GM21825 (cell line): ENCODE results near the gene XBP1.
"Not testable (repeated sequence)": the region's sequence is repeated elsewhere in the genome, so short reads cannot be mapped to it uniquely, and the experiment has no call there.

Source experiments
- ATAC-seq: cut with Tn5 transposase; IDR thresholded peaks from one replicate; pipeline ENCODE4 v1.9.1; 2021; ENCODE audit warnings: mild to moderate bottlenecking, moderate library complexity; ENCODE audit not compliant: unreplicated experiment

XBP1 gene

DNA sequence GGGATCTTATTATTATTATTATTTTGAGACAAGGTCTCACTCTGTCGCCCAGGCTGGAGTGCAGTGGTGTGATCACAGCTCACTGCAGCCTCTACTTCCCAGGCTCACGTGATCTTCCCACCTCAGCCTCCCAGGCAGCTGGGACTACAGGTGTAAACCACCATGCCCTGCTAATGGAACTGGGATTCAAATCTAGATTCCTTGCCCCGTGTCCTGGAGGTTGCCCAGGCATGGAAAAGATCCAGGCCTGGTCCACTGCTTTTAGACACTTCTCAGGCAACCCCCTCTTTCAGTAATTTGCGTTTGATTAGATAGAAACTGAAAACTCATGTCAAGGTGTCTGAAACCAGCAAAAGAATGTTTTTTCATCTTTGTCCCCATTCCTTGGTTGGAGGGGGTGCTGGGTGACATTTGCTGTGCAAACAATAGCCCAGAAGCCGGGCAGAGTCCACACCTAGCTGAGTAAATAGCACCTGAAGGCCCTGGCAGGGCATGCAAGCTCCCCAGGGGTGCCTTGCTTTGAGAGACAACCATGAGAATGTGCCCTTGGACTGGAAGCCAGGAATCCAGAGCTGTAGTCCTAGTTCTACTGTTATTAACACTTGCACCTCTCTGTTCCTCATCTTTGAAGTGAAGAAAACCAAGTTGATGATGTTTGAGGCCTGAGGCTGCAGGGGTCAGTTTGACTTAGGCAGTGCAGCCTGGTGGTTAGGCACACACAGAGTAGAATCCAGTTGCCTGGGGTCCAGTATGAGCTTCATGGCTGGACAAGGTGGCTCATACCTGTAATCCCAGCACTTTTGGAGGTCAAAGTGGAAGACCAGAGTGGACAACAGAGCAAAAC, 19.1 kb upstream of the XBP1 start:
- no peak for ATAC-seq

DNA sequence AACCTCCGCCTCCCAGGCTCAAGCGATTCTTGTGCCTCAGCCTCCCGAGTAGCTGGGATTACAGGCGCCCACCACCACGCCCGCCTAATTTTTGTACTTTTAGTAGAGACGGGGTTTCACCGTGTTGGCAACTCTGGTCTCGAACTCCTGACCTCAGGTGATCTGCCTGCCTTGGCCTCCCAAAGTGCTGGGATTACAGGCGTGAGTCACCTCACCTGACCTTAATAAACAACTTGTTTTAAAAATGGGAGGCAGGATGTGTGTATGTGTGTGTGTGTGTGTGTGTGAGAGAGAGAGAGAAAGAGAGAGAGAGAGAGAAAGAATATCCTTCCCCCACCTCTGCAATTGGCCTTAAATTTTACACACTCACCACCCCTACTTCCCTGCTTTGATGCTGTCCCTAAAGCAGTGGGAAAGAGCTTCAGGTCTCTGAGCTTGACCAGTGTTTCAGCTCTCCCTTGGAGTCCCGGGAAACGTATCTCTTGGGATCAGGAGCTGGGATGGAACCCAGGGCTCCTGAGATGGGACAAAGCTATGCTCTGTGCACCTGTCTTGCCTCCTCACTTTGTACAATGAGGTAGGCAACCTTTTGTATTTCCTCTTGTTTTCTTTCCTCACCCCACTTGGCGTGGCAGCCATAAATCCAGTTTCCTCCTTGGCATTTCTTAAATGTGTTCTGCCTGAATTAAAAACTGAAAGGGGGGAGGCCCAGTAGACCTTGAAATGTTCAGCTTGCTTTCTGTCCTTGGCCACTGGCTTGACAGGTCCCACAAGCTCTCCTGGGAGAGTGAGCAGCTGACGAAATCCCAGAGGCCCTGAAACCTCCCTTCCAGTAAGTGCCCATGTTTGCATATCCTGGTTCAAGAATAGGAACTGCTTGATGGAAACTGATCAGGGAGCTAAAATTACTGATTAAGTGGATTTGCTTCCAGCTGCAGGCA, 17.8 kb upstream of the XBP1 start:
- ATAC-seq, result no peak

DNA sequence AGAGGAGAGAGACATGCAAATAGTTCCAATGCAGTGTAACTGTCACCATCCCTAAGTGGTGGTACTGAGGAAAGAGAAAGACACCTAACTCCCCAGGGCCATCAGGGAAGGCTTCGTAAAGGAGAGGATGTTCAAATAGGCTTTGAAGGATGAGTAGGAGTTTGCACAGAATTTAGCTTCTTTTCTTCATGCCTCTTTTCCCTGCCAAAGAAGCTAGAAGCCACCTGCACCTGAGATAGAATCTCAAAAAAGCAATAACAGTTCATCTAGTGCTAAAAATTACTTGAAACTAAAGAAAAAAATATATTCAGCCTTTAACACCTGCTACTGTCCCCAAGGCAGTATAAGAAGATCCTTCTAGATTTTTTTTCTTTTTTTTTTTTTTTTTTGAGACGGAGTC, 16.7 kb upstream of the XBP1 start:
- no peak for ATAC-seq

DNA sequence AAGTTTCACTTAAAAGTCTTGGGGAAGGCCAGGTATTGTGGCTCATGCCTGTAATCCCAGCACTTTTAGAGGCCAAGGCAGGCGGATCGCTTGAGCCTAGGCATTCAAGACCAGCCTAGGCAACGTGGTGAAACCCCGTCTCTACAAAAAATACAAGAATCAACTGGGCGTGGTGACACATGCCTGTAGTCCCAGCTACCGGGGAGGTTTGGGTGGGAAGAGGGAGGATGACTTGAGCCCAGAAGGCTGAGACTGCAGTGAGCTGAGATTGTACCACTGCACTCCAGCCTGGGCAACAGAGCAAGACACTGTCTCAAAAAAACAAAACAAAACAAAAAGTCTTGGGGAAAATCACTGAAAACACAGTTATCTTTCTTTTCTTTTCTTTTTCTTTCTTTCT, 15.4 kb upstream of the XBP1 start:
- no peak for ATAC-seq

DNA sequence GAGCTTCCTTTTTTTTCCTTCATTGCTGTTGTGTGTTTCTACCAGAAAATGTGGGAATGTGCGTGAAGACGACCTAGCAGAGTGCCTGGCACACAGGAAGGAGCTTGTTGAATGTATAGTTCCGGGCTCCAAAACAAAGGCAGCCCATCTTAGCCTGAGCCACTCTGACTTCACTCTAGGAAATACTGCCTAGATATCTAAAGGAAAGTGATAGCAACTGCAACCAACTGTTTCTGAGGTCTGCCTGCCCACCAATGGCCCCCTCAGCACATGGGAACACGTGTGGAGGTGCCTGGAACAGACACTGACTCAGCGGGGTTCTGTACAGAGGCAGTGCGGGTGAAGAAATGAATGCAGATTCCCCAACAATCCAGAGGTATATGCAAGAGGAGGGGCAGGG, 14.7 kb upstream of the XBP1 start:
- ATAC-seq, result no peak

DNA sequence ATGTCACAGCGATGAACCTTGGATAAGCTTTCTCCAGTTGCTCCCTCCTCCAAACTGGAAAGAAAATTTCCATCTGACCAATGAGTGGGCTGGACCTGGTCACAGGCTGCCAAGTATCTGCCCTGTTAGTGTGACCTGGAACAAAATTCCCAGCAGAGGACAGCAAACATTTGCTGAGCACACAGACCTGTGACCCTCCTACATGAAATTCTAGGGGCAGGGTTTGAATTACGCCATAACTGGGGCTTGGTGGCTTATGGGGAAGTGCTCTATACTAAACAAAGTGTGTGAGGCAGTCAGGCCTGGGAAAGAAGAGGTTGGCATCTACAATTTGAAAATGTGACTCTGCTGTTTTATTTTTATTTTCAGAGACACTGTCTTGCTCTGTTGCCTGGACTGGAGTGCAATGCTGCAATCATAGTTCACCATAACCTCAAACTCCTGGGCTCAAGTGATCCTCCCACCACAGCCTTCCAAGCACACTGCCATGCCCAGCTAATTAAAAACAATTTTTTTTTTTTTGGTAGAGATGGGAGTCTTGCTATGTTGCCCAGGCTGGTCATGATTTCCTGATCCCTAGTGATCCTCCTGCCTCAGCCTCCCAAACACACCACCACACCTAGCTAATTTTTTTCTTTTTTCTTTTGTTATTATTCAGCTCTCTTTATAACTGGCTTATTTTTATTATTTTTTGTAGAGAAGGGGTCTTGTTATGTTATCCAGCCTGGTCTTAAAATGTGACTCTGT, 13.6 kb upstream of the XBP1 start:
- no peak for ATAC-seq

DNA sequence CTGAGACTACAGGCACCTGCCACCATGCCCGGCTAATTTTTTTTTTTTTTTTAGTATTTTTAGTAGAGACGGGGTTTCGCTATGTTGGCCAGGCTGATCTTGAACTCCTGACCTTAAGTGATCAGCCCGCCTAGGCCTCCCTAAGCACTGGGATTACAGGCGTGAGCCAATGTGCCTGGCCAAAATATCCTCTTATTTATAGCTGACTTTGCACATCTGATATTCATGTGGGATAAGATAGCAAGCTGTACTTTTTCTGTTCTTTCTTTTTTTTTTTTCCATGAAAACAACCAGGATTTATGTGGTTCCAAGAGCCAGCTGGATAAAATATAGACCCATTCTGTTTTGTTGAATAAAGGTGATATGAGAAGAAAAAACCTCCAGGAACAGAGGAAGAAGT, 12.1 kb upstream of the XBP1 start:
- no peak for ATAC-seq

DNA sequence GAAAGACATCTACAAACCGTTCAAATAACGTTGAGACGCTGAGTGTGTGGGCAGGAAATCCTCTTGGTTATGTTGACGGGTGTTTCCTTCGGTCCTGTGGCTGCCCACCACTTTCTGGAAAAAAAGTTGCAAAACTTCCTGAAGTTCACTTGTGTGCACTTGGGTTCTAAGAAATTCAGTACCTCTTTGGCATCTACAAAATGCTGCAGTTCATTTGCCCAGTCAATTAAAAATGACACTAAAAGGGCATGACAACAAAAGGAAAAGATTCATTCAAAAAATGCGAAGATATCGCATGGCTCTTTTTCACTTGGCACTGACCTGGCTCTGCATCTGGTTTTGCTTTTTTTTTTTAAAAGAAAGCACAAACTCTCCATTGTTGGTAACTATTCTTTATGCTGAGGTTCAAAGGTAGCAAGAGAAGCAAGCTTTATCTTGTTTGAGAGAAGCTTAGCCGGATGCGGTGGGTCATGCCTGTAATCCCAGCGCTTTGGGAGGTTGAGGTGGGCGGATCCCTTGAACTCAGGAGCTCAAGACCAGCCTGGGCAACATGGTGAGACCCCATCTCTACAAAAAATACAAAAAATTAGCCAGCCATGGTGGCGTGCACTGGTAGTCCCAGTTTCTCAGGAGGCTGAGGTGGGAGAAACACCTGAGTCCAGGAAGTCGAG, 10.6 kb upstream of the XBP1 start:
- ATAC-seq, result no peak

DNA sequence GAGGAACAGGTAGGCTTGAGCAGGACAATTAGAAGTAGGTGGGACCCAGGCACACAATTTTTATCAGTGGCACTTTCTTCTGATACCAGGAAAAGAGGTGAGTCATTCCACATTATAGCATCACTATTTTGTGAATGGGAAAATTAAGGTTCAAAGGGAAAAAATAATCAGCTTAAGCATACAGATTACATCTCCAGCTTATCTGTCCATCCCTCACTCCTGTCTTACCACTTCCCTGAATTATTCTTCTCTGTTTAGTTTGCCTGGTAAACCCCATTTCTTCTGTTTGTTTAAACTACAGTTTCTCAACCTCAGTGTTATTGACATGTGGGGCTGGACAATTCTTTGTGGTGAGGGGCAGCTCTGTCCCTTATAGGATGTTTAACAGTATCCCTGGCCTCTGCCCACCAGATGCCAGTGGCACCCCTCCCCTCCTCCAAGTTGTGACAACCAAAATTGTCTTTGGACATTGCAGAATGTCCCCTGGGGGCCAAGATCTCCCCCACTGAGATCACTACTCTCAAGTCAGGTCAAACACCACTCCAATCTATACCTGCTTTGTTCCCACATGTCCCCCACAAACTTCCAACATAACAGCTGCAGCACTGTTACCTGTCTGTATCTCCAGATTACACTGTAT, 8.5 kb upstream of the XBP1 start:
- ATAC-seq, result no peak

DNA sequence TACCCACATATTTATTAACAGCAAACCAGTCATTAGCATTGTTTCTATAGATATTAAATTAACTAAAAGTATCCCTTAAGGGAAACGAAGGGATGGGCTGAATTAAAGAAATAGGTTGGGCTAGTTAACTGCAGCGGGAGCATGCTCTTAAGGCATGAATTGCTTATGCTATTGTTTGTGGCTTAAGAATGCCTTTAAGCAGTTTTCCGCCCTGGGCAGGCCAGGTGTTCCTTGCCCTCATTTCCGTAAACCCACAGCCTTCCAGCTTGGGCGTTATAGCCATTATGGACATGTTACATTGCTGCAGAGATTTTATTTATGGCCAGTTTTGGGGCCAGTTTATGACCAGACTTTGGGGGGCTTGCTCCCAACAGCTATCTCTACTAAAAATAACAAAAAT, 5.1 kb upstream of the XBP1 start:
- not testable (repeated sequence) for ATAC-seq

DNA sequence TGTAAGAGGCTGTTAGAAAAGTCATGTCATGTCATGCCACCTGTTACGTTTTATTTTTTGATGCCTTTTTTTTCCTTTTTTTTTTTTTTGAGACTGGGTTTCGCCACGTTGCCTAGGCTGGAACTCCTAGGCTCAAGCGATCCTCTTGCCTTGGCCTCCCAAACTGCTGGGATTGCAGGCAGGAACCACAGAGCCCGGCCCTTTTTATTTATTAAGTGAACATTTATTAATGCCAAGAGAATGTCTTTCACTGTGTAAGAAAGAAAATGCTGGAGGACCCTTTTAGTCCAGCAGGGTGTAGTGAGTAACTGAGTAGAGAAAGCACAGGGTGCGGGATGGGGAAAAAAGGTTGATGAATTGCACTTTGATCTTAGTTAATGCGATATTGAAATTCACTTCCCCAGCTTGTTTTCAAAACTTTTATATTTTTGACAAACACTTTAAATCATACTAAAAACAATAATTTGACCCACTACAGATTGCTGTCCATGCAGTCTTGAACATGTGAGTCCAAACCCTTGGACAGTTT, 2.3 kb upstream of the XBP1 start:
- no peak for ATAC-seq

DNA sequence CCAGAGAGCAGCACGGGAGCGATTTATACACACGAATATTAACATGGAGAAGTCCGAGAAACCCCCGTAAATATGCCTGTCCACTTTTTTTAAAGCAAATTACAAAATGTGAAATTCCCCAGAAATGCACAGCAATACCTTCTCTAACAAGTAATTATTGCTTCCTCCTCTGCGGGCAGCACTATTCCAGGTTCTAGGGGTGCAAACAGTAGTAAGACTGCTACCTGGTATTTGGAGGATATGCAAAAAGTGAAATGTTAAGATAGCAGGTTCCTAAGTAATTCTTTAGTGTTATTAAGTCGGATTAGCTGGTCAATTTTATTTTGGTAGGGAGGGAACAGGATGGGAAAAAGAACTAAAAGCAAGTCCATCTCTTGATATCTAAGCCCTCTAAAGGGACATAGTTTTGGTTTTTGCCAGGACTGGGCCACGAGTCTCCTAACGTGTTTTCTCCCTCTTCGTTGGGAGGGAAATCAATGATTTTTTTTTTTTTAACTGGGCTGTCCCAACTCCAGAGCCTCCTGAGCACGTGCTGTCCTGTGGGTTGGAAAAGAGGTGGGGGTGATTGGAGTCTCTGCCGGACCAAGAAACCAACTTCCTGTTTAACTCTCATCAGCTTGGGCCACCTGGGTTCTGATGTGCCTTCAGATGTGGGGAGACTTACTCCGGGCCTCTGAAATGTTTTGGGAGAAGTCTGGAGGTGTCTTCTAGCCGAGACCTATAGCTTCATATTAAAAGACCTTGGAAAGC, 1.7 kb upstream of the XBP1 start:
- no peak for ATAC-seq

DNA sequence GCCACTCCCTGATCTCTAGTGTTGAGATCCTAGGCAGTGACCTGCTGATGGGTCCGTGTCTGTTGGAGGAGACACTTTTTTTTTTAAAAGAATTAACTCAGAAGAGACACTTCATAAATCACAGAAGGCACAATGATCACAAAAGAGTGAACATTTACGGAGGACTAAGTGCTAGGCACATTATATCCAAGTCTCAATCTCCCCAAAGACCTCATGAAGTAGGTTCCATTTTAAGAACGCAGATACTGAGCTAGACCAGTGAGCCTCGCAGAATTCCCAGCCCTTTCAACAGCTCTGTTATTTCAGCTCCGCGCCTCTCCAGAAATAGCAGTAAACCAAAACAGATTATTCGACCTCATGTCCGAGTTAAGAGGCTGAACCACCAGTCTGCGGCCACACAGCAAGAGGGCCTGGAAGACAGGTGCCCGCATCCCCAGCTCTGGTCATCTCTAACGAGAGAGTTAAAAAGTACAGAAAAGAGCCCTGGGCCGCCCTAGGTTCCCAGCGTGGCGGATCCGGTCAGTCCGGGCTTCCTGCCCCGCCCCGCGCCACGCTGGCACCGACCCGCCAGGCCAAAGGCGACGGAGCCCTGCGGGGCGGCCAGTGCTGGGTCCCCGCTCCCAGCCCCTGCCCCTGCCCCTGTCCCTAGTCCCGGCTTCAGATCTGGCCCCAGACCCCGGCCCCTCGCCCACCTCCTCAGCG, 612 bp downstream of the XBP1 start:
- ATAC-seq, result no peak

DNA sequence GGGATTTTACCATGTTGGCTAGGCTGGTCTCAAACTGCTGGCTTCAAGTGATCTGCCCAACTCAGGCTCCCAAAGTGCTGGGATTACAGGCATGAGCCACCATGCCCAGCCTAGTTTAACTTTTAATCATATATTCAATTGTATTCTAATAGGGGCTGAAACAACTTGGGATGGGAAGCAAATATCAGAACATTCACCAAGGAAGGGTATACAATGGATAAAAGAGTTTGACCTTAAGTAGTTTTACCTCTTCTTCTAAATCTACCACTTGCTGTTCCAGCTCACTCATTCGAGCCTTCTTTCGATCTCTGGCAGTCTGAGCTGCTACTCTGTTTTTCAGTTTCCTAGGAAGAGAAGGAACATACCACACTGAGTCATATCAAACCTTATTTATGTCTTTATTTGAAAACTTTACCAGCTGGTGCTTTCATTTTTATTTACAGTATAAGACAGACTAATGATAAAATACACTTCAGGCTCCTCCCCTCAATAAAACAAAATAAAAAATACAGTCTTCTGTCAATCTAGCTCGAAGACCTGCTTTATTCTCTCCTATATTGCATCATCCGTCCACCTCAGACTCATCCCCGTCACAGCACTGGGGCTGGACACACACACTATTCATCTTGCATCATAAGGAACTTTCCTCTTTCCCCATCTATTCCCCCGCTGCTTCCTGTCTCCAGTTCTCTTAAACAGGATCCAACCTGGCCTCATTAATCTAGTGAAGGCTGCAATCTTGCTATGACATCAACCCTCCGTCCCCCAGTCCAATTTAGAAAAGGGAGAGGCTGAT, 1.4 kb downstream of the XBP1 start:
- no peak for ATAC-seq

DNA sequence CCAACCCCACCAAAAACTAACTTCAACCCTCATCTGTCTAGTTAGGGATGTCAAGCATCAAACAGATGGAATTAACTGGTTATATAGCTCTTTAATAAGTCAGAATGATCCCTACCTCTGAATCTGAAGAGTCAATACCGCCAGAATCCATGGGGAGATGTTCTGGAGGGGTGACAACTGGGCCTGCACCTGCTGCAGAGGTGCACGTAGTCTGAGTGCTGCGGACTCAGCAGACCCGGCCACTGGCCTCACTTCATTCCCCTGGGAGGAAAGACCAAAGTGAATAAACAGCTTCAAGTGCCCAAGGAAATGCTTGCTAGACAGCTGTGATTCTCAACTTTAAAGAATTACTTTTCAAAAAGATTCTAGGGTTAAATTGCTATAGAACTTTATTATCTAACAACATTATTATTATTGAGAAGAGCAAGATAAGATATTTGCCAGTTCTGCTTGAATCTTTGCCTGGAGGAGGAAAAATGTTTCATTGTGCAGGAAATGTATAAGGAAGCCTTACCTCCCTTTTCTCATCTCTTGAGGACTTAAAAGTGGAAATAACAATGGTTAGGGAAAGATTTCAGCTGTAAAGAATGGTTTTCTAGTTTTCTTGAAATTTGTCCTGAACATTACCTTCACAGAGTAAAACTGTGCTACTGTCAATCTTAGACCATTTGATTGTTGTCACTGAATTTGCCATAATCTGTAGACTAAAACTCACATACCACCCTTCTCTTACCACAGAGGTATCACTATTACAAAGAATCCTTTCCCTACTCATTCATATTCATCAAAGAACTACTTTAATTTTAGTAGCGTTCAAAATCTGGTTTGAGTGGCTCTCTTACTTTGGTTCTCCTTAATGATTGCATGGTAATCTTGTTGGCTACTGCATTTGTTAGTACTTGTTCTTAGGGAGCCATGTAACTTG, 4.2 kb downstream of the XBP1 start:
- ATAC-seq, result no peak

DNA sequence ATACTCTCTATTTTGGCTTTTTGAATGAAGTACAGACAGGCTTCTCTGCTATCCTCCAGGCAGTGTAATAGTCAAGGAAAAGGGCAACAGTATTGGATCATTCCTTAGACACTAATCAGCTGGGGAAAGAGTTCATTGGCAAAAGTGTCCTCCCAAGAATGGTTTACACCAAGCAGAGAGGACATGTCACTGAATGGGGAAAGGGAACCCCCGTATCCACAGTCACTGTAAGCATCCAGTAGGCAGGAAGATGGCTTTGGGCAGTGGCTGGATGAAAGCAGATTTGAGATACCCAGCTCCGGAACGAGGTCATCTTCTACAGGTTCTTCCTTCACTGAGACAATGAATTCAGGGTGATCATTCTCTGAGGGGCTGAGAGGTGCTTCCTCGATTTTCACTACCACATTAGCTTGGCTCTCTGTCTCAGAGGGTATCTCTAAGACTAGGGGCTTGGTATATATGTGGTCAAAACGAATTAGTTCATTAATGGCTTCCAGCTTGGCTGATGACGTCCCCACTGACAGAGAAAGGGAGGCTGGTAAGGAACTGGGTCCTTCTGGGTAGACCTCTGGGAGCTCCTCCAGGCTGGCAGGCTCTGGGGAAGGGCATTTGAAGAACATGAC, 5.2 kb downstream of the XBP1 start:
- no peak for ATAC-seq
